Smooth muscle cell (in vitro differentiated cells): ENCODE data around the gene VAMP2. TPM values are rescaled to one million over a fixed set of nuclear protein-coding genes. Genes with fewer than 3 reads are reported as not detected.
A peak's percentile ranks its signal among the peaks of the same experiment; 100 is the strongest.

Source experiments
- DNase-seq: peaks from one replicate; lab custom pipeline; 2025; ENCODE audit not compliant: unreplicated experiment; lab: John Stamatoyannopoulos, UW
- H2AFZ ChIP-seq: fragments of 200-600 bp; sonication (generic); 2 replicates; pipeline ENCODE4 v1.6.0; 2016; ENCODE audit warnings: antibody characterized with exemption, low read depth, mild to moderate bottlenecking
- H3F3A ChIP-seq: fragments of 200-600 bp; sonication (generic); 2 replicates; pipeline ENCODE4 v1.6.0; 2017; ENCODE audit warnings: antibody characterized with exemption, low read depth
- H3K27ac ChIP-seq: fragments of 200-600 bp; sonication (generic); 2 replicates; pipeline ENCODE4 v1.5.1; 2016; ENCODE audit warnings: low read depth, mild to moderate bottlenecking
- H3K27me3 ChIP-seq: fragments of 200-600 bp; sonication (generic); 2 replicates; pipeline ENCODE4 v1.6.1; 2016; ENCODE audit warnings: low read depth, mild to moderate bottlenecking
- H3K36me3 ChIP-seq: fragments of 200-600 bp; sonication (generic); 2 replicates; pipeline ENCODE4 v1.5.1; 2016; ENCODE audit warnings: low read depth
- H3K4me1 ChIP-seq: fragments of 200-600 bp; sonication (generic); 2 replicates; pipeline ENCODE4 v1.5.1; 2016; ENCODE audit warnings: low read depth
- H3K4me2 ChIP-seq: fragments of 200-600 bp; sonication (generic); 2 replicates; pipeline ENCODE4 v1.6.0; 2016; ENCODE audit warnings: mild to moderate bottlenecking
- H3K4me3 ChIP-seq: fragments of 200-600 bp; sonication (generic); 2 replicates; pipeline ENCODE4 v1.5.1; 2016; ENCODE audit warnings: mild to moderate bottlenecking
- H3K79me2 ChIP-seq: fragments of 200-600 bp; sonication (generic); 2 replicates; pipeline ENCODE4 v1.6.0; 2016; ENCODE audit warnings: low read depth, mild to moderate bottlenecking
- H3K9ac ChIP-seq: fragments of 200-600 bp; sonication (generic); 2 replicates; pipeline ENCODE4 v1.6.0; 2016; ENCODE audit warnings: low read depth
- H3K9me3 ChIP-seq: fragments of 200-600 bp; sonication (generic); replicated peaks from 2 replicates; pipeline ENCODE4 v1.5.1; 2016; ENCODE audit warnings: low read depth
- H4K20me1 ChIP-seq: fragments of 200-600 bp; sonication (generic); 2 replicates; pipeline ENCODE4 v1.6.0; 2016; ENCODE audit warnings: low read depth
- CTCF ChIP-seq: fragments of 200-600 bp; sonication (generic); IDR thresholded peaks from 2 replicates; pipeline ENCODE4 v1.5.1; 2017; ENCODE audit warnings: borderline replicate concordance, mild to moderate bottlenecking, antibody characterized with exemption; ENCODE audit not compliant: insufficient read depth, poor library complexity, severe bottlenecking
- WGBS: methylation state at CpG from one replicate; pipeline ENCODE4 v1.1.7; 2016; ENCODE audit warnings: low lambda C conversion rate; 5-methylcytosine and 5-hydroxymethylcytosine counted together
- polyA plus RNA-seq: library from polyadenylated mRNA; unstranded; fragments of >200 nt; fragmentation: Nextera tagmentation; extraction: Ambion mirVana; gene quantifications from 2 replicates; pipeline ENCODE4 v1.2.1, GENCODE V29; 2016
- total RNA-seq: library from RNA; depleted of rRNA; stranded (reverse); fragments of >200 nt; gene quantifications from 2 replicates; pipeline ENCODE4 v1.2.3, GENCODE V29; 2014

Gene VAMP2
- total and polyA plus RNA-seq, 2 experiments from 2014 or later = 8.1 to 20.1 TPM

- no peak overlapping the region for H3K4me2 ChIP-seq
- peaks cover 22% of the 10 kb centered on the region for H3K79me2 ChIP-seq
- H3K27ac ChIP-seq = no peak overlapping the region
- H2AFZ ChIP-seq = no peak overlapping the region
- H4K20me1 ChIP-seq = no peaks in the 10 kb centered on the region
- WGBS = 98% methylated on average over 12 of the region's 12 CpGs
- H3K9ac ChIP-seq = no peak overlapping the region
- H3K9me3 ChIP-seq = no peaks in the 10 kb centered on the region
- H3K27me3 ChIP-seq = no peaks in the 10 kb centered on the region
- H3K4me1 ChIP-seq = peaks cover 8% of the 10 kb centered on the region
- no peak for TF ChIP-seq CTCF
- H3K36me3 ChIP-seq = no peaks in the 10 kb centered on the region
- no peak for DNase-seq
- no peak overlapping the region for H3K4me3 ChIP-seq
- no peaks in the 10 kb centered on the region for H3F3A ChIP-seq
Observed at GRCh38 chr17:8206536-8206935, 43.8 kb upstream of the VAMP2 start.

- Histone ChIP-seq H3K4me1 (peaks cover 8% of the 10 kb centered on the region), H3F3A (no peaks in the 10 kb centered on the region), H3K4me2 (no peak overlapping the region), H3K27ac (no peak overlapping the region), H3K9me3 (no peaks in the 10 kb centered on the region), H4K20me1 (no peaks in the 10 kb centered on the region), H3K79me2 (peaks cover 22% of the 10 kb centered on the region), H3K27me3 (no peaks in the 10 kb centered on the region), H2AFZ (no peak overlapping the region), H3K36me3 (no peaks in the 10 kb centered on the region), H3K4me3 (no peak overlapping the region), H3K9ac (no peak overlapping the region)
- no peak for DNase-seq
- WGBS = 95% methylated on average over 19 of the region's 19 CpGs
- no peak for TF ChIP-seq CTCF
Observed at GRCh38 chr17:8204761-8205555, 42.2 kb upstream of the VAMP2 start.

- H3K79me2 ChIP-seq = no peaks in the 10 kb centered on the region
- H4K20me1 ChIP-seq = peaks cover 15% of the 10 kb centered on the region
- peaks cover 5% of the 10 kb centered on the region for H3F3A ChIP-seq
- no peaks in the 10 kb centered on the region for H3K9me3 ChIP-seq
- no peak overlapping the region for H3K9ac ChIP-seq
- DNase-seq = peak; percentile 3
- H3K4me2 ChIP-seq = peak overlapping the region; percentile 68
- H2AFZ ChIP-seq = peak overlapping the region; percentile 83
- H3K27ac ChIP-seq = peak overlapping the region; percentile 22
- WGBS = 29% methylated on average over 12 of the region's 12 CpGs
- no peaks in the 10 kb centered on the region for H3K36me3 ChIP-seq
- no peak for TF ChIP-seq CTCF
- H3K4me1 ChIP-seq = peaks cover 12% of the 10 kb centered on the region
- H3K4me3 ChIP-seq = peak overlapping the region; percentile 31
- no peaks in the 10 kb centered on the region for H3K27me3 ChIP-seq
Observed at GRCh38 chr17:8192070-8192815, 29.5 kb upstream of the VAMP2 start.
